Spleen (tissue), 7 donors: ENCODE data around the gene CYP20A1.

Source experiments
- CTCF ChIP-seq, 11 experiments: fragments of 200-600 bp in 7 of 11; fragments of 450-650 bp in 4 of 11; sonication (generic) in 4 of 11; IDR thresholded peaks in 8 of 11; conservative IDR thresholded peaks in 3 of 11; 1 replicate in 7 of 11; 2 replicates in 4 of 11; pipeline versions ENCODE4 v1.4.0 to v1.8.0; 2016 to 2021; ENCODE audit warnings: antibody characterized with exemption in 11 of 11, inconsistent platforms in 4 of 11, mild to moderate bottlenecking in 1 of 11
- POLR2A ChIP-seq, 3 donors: fragments of 450-650 bp; IDR thresholded peaks; one replicate each; pipeline ENCODE4 v1.5.1; 2017; ENCODE audit warnings: antibody characterized with exemption in 3 of 3, mild to moderate bottlenecking in 1 of 3
- POLR2AphosphoS5 ChIP-seq, 3 donors: sonication (generic); formaldehyde crosslinking; IDR thresholded peaks; one replicate each; pipeline ENCODE4 v1.5.1; 2017; ENCODE audit warnings: antibody characterized with exemption in 3 of 3
- donor health status: DM: no; HTN: no; CAD: no; lungs with moderate emphysema.
- donor health status: DM: no; HTN: no; CAD: no.
- donor health status: DM: no; HTN: no; CAD: no.

GRCh38 chr2:203252818-203253217, 14.0 kb downstream of the CYP20A1 start:
- no peak for TF ChIP-seq CTCF (IDR thresholded peaks at IDR 0.05 in 8 of 11, conservative IDR thresholded peaks at IDR 0.05 in 3 of 11)
- TF ChIP-seq POLR2AphosphoS5 (IDR thresholded peaks at IDR 0.05): no peak
- TF ChIP-seq POLR2A (IDR thresholded peaks at IDR 0.05): no peak
